Fibroblast of the aortic adventitia (primary cell): ENCODE results near the gene C3orf33. TPM values are rescaled to one million over a fixed set of nuclear protein-coding genes. Genes with fewer than 3 reads are reported as not detected.

Source experiments
- DNase-seq: peaks from one replicate; pipeline ENCODE4 v3.0.0-alpha.2; 2010; ENCODE audit warnings: low read depth
- H3K4me3 ChIP-seq: 2 replicates; pipeline ENCODE4 v1.5.1; 2011; ENCODE audit warnings: low read depth, mild to moderate bottlenecking, control low read depth, low read length, moderate library complexity
- CTCF ChIP-seq: IDR thresholded peaks from 2 replicates; pipeline ENCODE4 v1.5.1; 2011; ENCODE audit warnings: mild to moderate bottlenecking, low read length, control low read depth, inconsistent platforms; ENCODE audit not compliant: insufficient read depth
- total RNA-seq: library from RNA; depleted of rRNA; stranded (reverse); fragments of >200 nt; gene quantifications from 2 replicates; pipeline ENCODE4 v1.2.3, GENCODE V29; 2012; ENCODE audit warnings: low replicate concordance

C3orf33 gene
- total RNA-seq, 1 donor, result 2.8 TPM

- no peak overlapping the region for H3K4me3 ChIP-seq
- DNase-seq, result no peak
- no peak for TF ChIP-seq CTCF
Observed at GRCh38 chr3:155727836-155728235, 78.2 kb downstream of the C3orf33 start.

- DNase-seq, result no peak
- TF ChIP-seq CTCF, result no peak
- H3K4me3 ChIP-seq, result no peak overlapping the region
Observed at GRCh38 chr3:155714295-155714718, 91.8 kb downstream of the C3orf33 start.

Other genes starting within 250 kb of the C3orf33 start
- gene PLCH1, start 61.2 kb downstream of the C3orf33 start, total RNA-seq, result 0.09 TPM in 1 of 2 replicates, not detected in the other
- 24.4 and 49.8 TPM in 2 replicates for gene SLC33A1, start 48.1 kb upstream of the C3orf33 start, total RNA-seq
- gene GMPS, start 64.4 kb upstream of the C3orf33 start, total RNA-seq, result 87.5 and 88.1 TPM in 2 replicates